Measurements from ENCODE around the gene CFAP97D1.

The CFAP97D1 gene

DNA sequence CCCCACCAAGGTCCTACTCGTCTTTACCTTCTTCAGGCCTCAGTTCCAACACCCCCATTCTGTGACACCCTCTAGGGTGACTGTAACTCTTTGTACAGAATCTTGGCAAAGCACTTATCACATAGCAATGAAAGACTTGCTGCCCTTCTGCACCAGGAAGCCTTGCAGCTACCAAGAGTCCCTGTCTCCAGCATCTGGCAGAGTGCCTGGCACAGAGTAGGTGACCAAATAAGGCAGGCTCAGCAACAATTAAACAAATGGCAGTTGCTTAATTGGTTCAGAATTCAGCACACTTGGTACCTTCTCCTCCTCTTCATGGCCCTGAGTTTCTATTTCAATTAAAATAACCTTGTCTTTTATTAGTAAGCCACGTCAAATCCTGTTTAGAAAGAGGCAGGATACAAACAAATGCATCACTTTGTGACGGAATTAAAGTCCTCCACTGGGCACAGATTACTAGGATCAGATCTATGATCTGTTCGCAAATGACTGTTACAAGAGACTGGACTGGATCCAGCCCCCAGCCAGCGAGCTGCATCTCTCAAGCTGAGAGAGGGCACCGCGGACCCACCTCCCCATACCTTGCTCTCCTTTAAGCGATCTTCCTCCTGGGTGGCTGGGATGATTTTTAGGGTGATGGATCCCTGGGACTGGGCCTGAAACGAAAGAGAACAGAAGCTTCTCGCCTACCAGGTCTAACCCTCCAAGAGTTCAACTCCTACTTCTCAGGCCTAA, 43.3 kb downstream of the CFAP97D1 start:
- no peak for TF ChIP-seq TAF1 (IDR thresholded peaks at IDR 0.05; ENCODE audit: borderline replicate concordance, insufficient read depth, low read length)
- TF ChIP-seq, protein P1, sequence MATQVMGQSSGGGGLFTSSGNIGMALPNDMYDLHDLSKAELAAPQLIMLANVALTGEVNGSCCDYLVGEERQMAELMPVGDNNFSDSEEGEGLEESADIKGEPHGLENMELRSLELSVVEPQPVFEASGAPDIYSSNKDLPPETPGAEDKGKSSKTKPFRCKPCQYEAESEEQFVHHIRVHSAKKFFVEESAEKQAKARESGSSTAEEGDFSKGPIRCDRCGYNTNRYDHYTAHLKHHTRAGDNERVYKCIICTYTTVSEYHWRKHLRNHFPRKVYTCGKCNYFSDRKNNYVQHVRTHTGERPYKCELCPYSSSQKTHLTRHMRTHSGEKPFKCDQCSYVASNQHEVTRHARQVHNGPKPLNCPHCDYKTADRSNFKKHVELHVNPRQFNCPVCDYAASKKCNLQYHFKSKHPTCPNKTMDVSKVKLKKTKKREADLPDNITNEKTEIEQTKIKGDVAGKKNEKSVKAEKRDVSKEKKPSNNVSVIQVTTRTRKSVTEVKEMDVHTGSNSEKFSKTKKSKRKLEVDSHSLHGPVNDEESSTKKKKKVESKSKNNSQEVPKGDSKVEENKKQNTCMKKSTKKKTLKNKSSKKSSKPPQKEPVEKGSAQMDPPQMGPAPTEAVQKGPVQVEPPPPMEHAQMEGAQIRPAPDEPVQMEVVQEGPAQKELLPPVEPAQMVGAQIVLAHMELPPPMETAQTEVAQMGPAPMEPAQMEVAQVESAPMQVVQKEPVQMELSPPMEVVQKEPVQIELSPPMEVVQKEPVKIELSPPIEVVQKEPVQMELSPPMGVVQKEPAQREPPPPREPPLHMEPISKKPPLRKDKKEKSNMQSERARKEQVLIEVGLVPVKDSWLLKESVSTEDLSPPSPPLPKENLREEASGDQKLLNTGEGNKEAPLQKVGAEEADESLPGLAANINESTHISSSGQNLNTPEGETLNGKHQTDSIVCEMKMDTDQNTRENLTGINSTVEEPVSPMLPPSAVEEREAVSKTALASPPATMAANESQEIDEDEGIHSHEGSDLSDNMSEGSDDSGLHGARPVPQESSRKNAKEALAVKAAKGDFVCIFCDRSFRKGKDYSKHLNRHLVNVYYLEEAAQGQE (IDR thresholded peaks at IDR 0.05; ENCODE audit: insufficient read depth in 1 of 2, low read depth in 2 of 2, low read length in 2 of 2): no peak
- no peak for TF ChIP-seq SIN3A (IDR thresholded peaks at IDR 0.05; ENCODE audit: borderline replicate concordance, insufficient read depth, low read length)
- no peak for TF ChIP-seq FOXP2 (optimal IDR thresholded peaks at IDR 0.05; ENCODE audit: borderline replicate concordance, extremely low read depth, extremely low read length, insufficient read depth)
- TF ChIP-seq POLR2AphosphoS5 (IDR thresholded peaks at IDR 0.05; ENCODE audit: low read depth, low read length): no peak

- TF ChIP-seq, protein P1 (IDR thresholded peaks at IDR 0.05; ENCODE audit: insufficient read depth in 1 of 2, low read depth in 2 of 2, low read length in 2 of 2): no peak
Measured at GRCh38 chr17:43825567-43825966, 45.3 kb downstream of the CFAP97D1 start.

DNA sequence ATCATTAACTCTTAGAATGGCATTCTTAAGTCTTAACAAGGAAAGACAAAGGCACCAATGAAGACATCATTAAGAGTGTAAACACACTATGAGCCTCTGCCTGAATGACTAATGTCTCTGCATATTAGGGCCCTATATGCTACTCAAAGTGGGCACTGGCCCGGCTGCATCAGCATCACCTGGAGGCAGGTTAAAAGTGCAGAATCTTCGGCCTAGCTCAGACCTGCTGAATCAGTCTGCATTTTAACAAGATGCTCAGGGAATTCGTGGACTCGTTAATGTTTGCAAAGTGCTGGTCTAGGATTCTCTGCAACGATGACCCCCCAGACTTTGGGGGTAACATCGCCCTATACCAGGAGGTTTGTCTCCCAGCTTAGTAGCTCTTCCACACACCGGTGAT, 46.0 kb downstream of the CFAP97D1 start:
- TF ChIP-seq TAF1 (IDR thresholded peaks at IDR 0.05; ENCODE audit: borderline replicate concordance, insufficient read depth, low read length) (no peak), SIN3A (IDR thresholded peaks at IDR 0.05; ENCODE audit: borderline replicate concordance, insufficient read depth, low read length) (no peak), POLR2AphosphoS5 (IDR thresholded peaks at IDR 0.05; ENCODE audit: low read depth, low read length) (no peak), FOXP2 (optimal IDR thresholded peaks at IDR 0.05; ENCODE audit: borderline replicate concordance, extremely low read depth, extremely low read length, insufficient read depth) (no peak)
- TF ChIP-seq, protein P1 (IDR thresholded peaks at IDR 0.05; ENCODE audit: insufficient read depth in 1 of 2, low read depth in 2 of 2, low read length in 2 of 2): no peak

- TF ChIP-seq POLR2AphosphoS5 (IDR thresholded peaks at IDR 0.05; ENCODE audit: low read depth, low read length) (no peak), SIN3A (IDR thresholded peaks at IDR 0.05; ENCODE audit: borderline replicate concordance, insufficient read depth, low read length) (no peak)
Measured at GRCh38 chr17:43827596-43827995, 47.4 kb downstream of the CFAP97D1 start.

DNA sequence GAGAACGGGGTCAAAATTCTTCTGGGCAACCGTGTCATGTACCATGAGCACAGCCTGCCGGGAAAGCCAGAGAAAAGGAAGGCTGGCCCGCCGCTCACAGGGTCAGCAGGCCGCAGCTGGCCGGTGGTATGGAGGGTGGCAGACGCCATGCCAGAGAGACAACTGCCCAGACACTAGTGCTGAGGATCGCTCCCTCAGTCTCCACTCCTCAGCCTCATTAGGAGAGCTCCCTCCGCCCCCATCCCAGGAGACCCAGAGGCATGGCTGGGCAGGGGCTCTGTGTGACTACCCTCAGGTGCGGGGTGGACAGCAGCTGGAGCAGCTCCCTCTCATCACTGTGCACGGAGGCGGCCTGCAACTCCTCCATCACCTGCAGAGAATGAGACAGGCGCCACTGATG, 49.5 kb downstream of the CFAP97D1 start:
- TF ChIP-seq SIN3A (IDR thresholded peaks at IDR 0.05; ENCODE audit: borderline replicate concordance, insufficient read depth, low read length): no peak
- no peak for TF ChIP-seq FOXP2 (optimal IDR thresholded peaks at IDR 0.05; ENCODE audit: borderline replicate concordance, extremely low read depth, extremely low read length, insufficient read depth)
- no peak for TF ChIP-seq TAF1 (IDR thresholded peaks at IDR 0.05; ENCODE audit: borderline replicate concordance, insufficient read depth, low read length)
- TF ChIP-seq, protein P1 (IDR thresholded peaks at IDR 0.05; ENCODE audit: insufficient read depth in 1 of 2, low read depth in 2 of 2, low read length in 2 of 2): no peak
- TF ChIP-seq POLR2AphosphoS5 (IDR thresholded peaks at IDR 0.05; ENCODE audit: low read depth, low read length): no peak

Data from PFSK-1 (cell line).